ENCODE data around the gene KLF8.

- TF ChIP-seq CTCF (IDR thresholded peaks at IDR 0.05) (no peak), EP300 (IDR thresholded peaks at IDR 0.05) (no peak), POLR2A (IDR thresholded peaks at IDR 0.05) (no peak), POLR2AphosphoS5 (IDR thresholded peaks at IDR 0.05) (no peak)
These were observed 542 bp upstream of the KLF8 start for GRCh38 chrX:56231537-56232090.
